Gastroesophageal sphincter (tissue), 3 donors: ENCODE measurements around the gene CFAP46.

Source experiments
- CTCF ChIP-seq, 4 experiments: fragments of 200-600 bp in 2 of 4; fragments of 450-650 bp in 2 of 4; sonication (generic) in 1 of 4; IDR thresholded peaks; one replicate each; pipeline ENCODE4 v1.5.1; 2017 to 2019; ENCODE audit warnings: antibody characterized with exemption in 4 of 4, mild to moderate bottlenecking in 2 of 4, moderate library complexity in 2 of 4
- EP300 ChIP-seq: sonication (generic); formaldehyde crosslinking; IDR thresholded peaks from one replicate; pipeline ENCODE4 v1.6.1; 2017; ENCODE audit warnings: antibody characterized with exemption, mild to moderate bottlenecking
- POLR2A ChIP-seq, 2 donors: fragments of 450-650 bp; IDR thresholded peaks; one replicate each; pipeline ENCODE4 v1.6.1; 2017; ENCODE audit warnings: antibody characterized with exemption in 2 of 2, mild to moderate bottlenecking in 2 of 2, moderate library complexity in 1 of 2
- POLR2AphosphoS5 ChIP-seq: sonication (generic); formaldehyde crosslinking; IDR thresholded peaks from one replicate; pipeline ENCODE4 v1.6.1; 2017; ENCODE audit warnings: antibody characterized with exemption

- TF ChIP-seq CTCF (IDR thresholded peaks at IDR 0.05) (no peak), POLR2AphosphoS5 (no peak), POLR2A (IDR thresholded peaks at IDR 0.05) (no peak), EP300 (no peak)
Measured at GRCh38 chr10:132991706-132992432, 49.5 kb upstream of the CFAP46 start.
